WERI-Rb-1 (cell line): ENCODE results near the gene RAB11FIP5.

ENCODE experiments used
- DNase-seq: peaks from one replicate; pipeline ENCODE4 v3.0.0-alpha.2; 2020
- H3K27ac ChIP-seq: fragments of 250-450 bp; sonication (Bioruptor Pico); 2 replicates; pipeline ENCODE4 v1.5.1; 2020; ENCODE audit warnings: mild to moderate bottlenecking, moderate library complexity
- H3K27me3 ChIP-seq: fragments of 250-450 bp; sonication (Bioruptor Pico); 2 replicates; pipeline ENCODE4 v1.5.1; 2021; ENCODE audit warnings: mild to moderate bottlenecking, low read depth, moderate library complexity; ENCODE audit not compliant: insufficient read depth, severe bottlenecking
- H3K36me3 ChIP-seq: fragments of 250-450 bp; sonication (Bioruptor Pico); 2 replicates; pipeline ENCODE4 v1.5.1; 2020; ENCODE audit warnings: mild to moderate bottlenecking, moderate library complexity
- H3K4me3 ChIP-seq: 2 replicates; pipeline ENCODE4 v1.5.1; 2011; ENCODE audit warnings: low read depth, mild to moderate bottlenecking, control low read depth, low read length
- H3K9me3 ChIP-seq: fragments of 250-450 bp; sonication (Bioruptor Pico); 2 replicates; pipeline ENCODE4 v1.5.1; 2021; ENCODE audit warnings: mild to moderate bottlenecking, moderate library complexity; ENCODE audit not compliant: severe bottlenecking
- TF ChIP-seq, protein P1 (sequence below): IDR thresholded peaks from 2 replicates; pipeline ENCODE4 v1.5.1; 2011; ENCODE audit warnings: low read depth, mild to moderate bottlenecking, control low read depth, inconsistent platforms, low read length

The RAB11FIP5 gene

DNA sequence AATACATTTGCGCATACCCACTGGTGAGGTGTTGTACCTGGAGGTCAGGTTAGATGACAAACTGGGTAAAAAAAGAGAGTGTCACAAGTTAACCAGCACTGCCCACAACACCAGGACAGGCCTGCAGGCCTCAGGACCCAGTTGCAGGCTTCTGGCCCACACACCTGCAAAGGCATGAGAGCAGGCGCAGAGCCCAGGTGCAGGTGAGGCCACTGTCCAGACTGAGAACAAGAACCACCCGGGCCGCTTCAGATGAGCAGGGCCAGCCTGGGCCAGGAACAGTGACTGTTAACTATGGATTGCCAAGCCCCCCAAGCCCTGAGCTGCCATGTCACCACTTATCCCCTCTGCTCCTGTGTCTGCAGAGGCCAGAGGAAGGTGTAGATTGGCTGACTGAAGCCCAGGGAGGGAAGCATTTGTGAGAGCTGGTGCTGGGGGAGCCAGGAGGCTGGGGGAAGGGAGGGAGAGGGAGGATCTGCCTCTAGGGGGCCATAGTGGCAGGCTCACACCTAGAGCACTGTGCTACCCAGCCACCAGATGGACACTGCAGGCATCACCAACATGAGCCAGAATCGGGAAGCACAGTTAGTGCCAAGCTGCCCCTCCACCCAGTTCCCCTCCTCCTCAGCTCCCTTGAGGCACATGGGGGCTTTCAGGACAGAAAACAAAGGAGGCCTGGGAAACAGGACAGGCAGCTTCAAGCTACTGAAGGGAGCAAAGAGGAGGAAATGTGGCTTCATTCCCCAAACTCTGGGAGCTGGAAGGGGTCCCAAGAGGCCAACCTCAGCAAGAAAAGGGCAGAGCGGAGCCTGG, 76.6 kb downstream of the RAB11FIP5 start:
- peak; percentile 51 for DNase-seq

DNA sequence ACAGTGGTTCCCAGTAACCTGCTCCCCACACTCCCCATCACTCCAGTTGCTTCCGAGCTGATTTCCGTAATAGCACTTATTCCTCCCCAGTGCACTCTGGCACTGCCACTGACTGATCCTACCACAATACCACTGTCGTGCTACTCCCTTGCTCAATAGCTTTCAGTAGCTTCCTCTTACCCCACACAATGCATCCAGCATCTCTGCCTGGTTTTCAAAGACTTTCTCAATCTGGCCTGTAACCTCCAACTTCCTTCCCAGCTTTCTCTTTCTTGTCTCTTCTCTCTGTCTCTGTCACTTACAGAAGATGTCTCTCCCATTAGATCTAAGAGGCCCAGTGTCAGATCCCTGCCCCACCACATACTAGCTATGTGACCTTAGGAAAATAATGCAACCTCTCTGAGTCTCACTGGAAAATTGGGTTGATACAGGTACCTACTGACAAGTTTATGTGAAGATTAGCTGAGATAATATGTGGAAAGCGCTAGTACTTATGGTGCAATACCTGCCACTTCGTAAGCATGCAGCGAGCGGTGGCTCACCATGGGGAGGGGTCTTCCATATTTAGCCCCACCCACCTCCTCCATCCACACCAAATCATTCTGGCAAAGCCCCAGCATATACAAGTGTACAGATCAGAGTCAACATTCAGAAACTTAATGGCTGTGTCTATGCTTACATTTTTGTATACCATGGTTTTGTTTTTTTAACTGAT, 77.9 kb downstream of the RAB11FIP5 start:
- no peak for DNase-seq
- Histone ChIP-seq H3K27ac (no peak overlapping the region), H3K27me3 (no peaks in the 10 kb centered on the region), H3K36me3 (no peaks in the 10 kb centered on the region), H3K4me3 (no peak overlapping the region), H3K9me3 (no peaks in the 10 kb centered on the region)
- TF ChIP-seq, protein P1, sequence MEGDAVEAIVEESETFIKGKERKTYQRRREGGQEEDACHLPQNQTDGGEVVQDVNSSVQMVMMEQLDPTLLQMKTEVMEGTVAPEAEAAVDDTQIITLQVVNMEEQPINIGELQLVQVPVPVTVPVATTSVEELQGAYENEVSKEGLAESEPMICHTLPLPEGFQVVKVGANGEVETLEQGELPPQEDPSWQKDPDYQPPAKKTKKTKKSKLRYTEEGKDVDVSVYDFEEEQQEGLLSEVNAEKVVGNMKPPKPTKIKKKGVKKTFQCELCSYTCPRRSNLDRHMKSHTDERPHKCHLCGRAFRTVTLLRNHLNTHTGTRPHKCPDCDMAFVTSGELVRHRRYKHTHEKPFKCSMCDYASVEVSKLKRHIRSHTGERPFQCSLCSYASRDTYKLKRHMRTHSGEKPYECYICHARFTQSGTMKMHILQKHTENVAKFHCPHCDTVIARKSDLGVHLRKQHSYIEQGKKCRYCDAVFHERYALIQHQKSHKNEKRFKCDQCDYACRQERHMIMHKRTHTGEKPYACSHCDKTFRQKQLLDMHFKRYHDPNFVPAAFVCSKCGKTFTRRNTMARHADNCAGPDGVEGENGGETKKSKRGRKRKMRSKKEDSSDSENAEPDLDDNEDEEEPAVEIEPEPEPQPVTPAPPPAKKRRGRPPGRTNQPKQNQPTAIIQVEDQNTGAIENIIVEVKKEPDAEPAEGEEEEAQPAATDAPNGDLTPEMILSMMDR = no peak

More for the DNA sequence above, 76.6 kb downstream of the RAB11FIP5 start:
- H3K4me3 ChIP-seq = no peak overlapping the region
- H3K36me3 ChIP-seq = no peaks in the 10 kb centered on the region
- H3K27ac ChIP-seq = no peak overlapping the region
- no peaks in the 10 kb centered on the region for H3K9me3 ChIP-seq
- H3K27me3 ChIP-seq = no peaks in the 10 kb centered on the region
- TF ChIP-seq, protein P1 = peak; percentile 87

DNA sequence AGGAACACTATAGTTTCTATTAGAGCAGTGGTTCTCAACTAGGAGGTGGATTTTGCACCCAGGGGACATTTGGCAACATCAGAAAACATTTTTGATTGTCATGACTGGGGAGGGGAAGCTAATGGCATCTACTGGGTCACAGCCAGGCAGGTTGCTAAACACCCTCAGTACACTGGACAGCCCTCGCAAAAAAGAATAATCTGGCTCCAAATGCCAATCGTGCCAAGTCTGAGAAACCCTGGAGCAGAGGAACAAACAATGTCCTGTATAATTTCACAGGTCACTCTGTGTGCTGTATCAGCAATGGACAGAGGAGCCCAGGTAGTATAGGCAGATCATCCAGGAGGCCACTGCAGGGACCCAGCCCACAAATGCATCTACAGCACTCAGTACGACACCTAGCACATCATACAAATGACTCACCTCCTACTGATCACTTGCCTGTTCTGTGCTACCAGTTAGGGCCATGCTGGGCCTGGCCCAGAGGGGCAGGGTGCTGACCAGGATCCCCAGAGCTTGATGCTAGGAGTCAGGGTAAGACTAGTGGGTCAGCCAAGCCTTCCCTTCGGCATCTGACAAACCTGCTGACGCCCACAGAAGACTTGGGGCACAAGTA, 78.9 kb downstream of the RAB11FIP5 start:
- Histone ChIP-seq H3K4me3 (no peak overlapping the region), H3K36me3 (no peaks in the 10 kb centered on the region), H3K27me3 (no peaks in the 10 kb centered on the region), H3K27ac (no peak overlapping the region), H3K9me3 (no peaks in the 10 kb centered on the region)
- TF ChIP-seq, protein P1 = no peak
- DNase-seq = no peak

DNA sequence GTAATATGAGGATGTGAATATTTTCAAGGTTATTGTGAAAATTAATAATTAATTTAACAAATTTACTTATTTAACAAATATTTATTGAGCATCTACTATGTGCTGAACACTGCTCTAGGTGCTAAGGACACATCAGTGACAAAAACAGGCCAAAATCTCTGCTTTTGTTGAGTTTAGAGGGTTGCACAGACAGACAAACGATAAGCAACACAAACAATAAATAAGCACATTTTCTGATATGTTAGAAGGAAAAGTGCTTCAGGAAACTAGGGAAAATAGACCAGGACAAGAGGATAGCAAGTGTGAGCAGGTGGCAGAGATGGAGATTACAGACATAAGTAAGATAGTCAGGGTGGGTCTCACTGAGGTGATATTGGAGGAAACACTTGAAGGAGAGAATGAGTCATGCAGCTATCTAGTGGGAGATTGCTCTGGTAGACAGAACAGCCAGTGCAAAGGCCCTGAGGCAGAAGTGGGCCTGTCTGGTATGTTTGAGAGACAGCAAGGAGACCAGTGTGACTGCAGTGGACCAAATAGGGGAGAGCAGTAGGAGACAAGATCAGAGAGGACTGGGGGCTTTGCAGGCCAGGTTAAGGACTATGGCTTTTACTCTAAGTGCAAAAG, 79.5 kb downstream of the RAB11FIP5 start:
- Histone ChIP-seq H3K9me3 (no peaks in the 10 kb centered on the region), H3K36me3 (peaks cover 1% of the 10 kb centered on the region), H3K4me3 (no peak overlapping the region), H3K27ac (no peak overlapping the region), H3K27me3 (no peaks in the 10 kb centered on the region)
- TF ChIP-seq, protein P1 = no peak
- DNase-seq = no peak

DNA sequence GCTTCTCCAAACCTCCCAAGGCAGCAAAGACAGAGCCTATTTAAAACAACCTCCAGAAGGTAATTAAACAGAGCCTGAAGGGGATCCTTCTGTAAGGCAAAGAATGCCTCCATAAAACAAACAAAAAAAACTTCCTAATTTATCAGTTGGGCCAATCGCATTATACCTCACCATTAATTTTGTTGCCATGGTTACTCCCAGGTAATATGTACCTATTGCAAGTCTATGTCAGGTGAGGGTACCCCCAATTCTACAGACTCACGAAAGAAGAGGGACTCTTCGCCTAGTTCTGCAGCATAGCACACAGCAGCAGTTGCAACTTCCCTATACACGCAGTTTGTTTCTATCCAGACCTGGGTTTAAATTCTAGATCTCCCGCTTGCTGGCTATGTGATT, 80.0 kb downstream of the RAB11FIP5 start:
- DNase-seq = no peak
- H3K36me3 ChIP-seq = peaks cover 7% of the 10 kb centered on the region
- no peaks in the 10 kb centered on the region for H3K9me3 ChIP-seq
- TF ChIP-seq, protein P1 = no peak
- no peaks in the 10 kb centered on the region for H3K27me3 ChIP-seq
- H3K27ac ChIP-seq = no peak overlapping the region
- no peak overlapping the region for H3K4me3 ChIP-seq
